Activated T-cell treated with anti-CD3 and anti-CD28 coated beads for 1 hour (primary cell): ENCODE measurements around the gene ZHX3.

ENCODE experiments used
- DNase-seq: peaks from one replicate; pipeline ENCODE4 v3.0.0-alpha.2; 2020; ENCODE audit warnings: low read depth

ZHX3 gene

GRCh38 chr20:41317546-41318270 is at the start of gene ZHX3:
Gene ZHX3 (minus strand): TSS chr20:41317731. CDS start chr20:41204916, 112,815 bp downstream.
- peak; percentile 93 for DNase-seq

GRCh38 chr20:41367393-41367695 is 49.8 kb upstream of the ZHX3 start:
- no peak for DNase-seq

- DNase-seq, result no peak
Observed at GRCh38 chr20:41366546-41367392, 49.2 kb upstream of the ZHX3 start, which contains the start of gene EMILIN3. Gene EMILIN3 (minus strand): TSS chr20:41366818. CDS start chr20:41366634, 184 bp downstream.

GRCh38 chr20:41365777-41366545 is 48.4 kb upstream of the ZHX3 start:
- no peak for DNase-seq

GRCh38 chr20:41364967-41365765 is 47.6 kb upstream of the ZHX3 start:
- DNase-seq, result no peak

GRCh38 chr20:41364236-41364855 is 46.8 kb upstream of the ZHX3 start:
- DNase-seq, result no peak

GRCh38 chr20:41363601-41364000 is 46.1 kb upstream of the ZHX3 start:
- DNase-seq, result no peak

- no peak for DNase-seq
Observed at GRCh38 chr20:41362748-41363140, 45.2 kb upstream of the ZHX3 start.

- DNase-seq, result no peak
Observed at GRCh38 chr20:41361757-41362747, 44.5 kb upstream of the ZHX3 start.

GRCh38 chr20:41360831-41361756 is 43.6 kb upstream of the ZHX3 start:
- no peak for DNase-seq

- DNase-seq, result no peak
Observed at GRCh38 chr20:41359541-41360011, 42.0 kb upstream of the ZHX3 start.

GRCh38 chr20:41358717-41359116 is 41.2 kb upstream of the ZHX3 start:
- DNase-seq, result no peak

- no peak for DNase-seq
Observed at GRCh38 chr20:41358230-41358629, 40.7 kb upstream of the ZHX3 start.

- no peak for DNase-seq
Observed at GRCh38 chr20:41357424-41358163, 40.1 kb upstream of the ZHX3 start.

GRCh38 chr20:41356951-41357350 is 39.4 kb upstream of the ZHX3 start:
- DNase-seq, result no peak

GRCh38 chr20:41355598-41356203 is 38.2 kb upstream of the ZHX3 start:
- no peak for DNase-seq

GRCh38 chr20:41355192-41355591 is 37.7 kb upstream of the ZHX3 start:
- DNase-seq, result no peak

- DNase-seq, result no peak
Observed at GRCh38 chr20:41353530-41353929, 36.0 kb upstream of the ZHX3 start.
